Left lung (tissue), 10 donors: ENCODE data around the gene DNASE1L3. TPM values are rescaled to one million over a fixed set of nuclear protein-coding genes. Genes with fewer than 3 reads are reported as not detected.
"Not testable (repeated sequence)": the region's sequence is repeated elsewhere in the genome, so short reads cannot be mapped to it uniquely, and the experiment has no call there.

Source experiments
- ATAC-seq: fragments of 200-7000 bp; cut with Tn5 transposase; one replicate; pipeline ENCODE4 v1.9.1; 2020; ENCODE audit warnings: moderate library complexity
- DNase-seq, 4 donors: peaks; one replicate each; pipeline ENCODE4 v3.0.0-alpha.2; 2013 to 2020
- H3K27ac ChIP-seq, 2 donors: fragments of 200-600 bp; sonication (generic) in 1 of 2; one replicate each; pipeline versions ENCODE4 v1.5.0 to v1.8.0; 2020 to 2021
- H3K27me3 ChIP-seq, 2 donors: fragments of 200-600 bp; sonication (generic) in 1 of 2; one replicate each; pipeline versions ENCODE4 v1.5.0 to v1.8.0; 2020 to 2021
- H3K36me3 ChIP-seq, 2 donors: fragments of 200-600 bp; sonication (generic) in 1 of 2; one replicate each; pipeline versions ENCODE4 v1.5.0 to v1.8.0; 2020 to 2021
- H3K4me1 ChIP-seq, 2 donors: fragments of 200-600 bp; one replicate each; pipeline ENCODE4 v1.8.0; 2021
- H3K4me3 ChIP-seq, 2 donors: fragments of 200-600 bp; sonication (generic) in 1 of 2; one replicate each; pipeline versions ENCODE4 v1.5.0 to v1.8.0; 2020 to 2021; ENCODE audit warnings: mild to moderate bottlenecking in 1 of 2
- H3K9me3 ChIP-seq, 2 donors: fragments of 200-600 bp; sonication (generic) in 1 of 2; one replicate each; pipeline versions ENCODE4 v1.5.0 to v1.8.0; 2020 to 2021
- intact Hi-C, 2 donors: fragments of 100-400 bp; cut with DNase I; formaldehyde crosslinking; loops; one replicate each; pipeline versions ENCODE4 v1.11.2 to v1.14.2; 2022
- polyA plus RNA-seq, 6 donors: library from polyadenylated mRNA; unstranded; fragments of 120-200 nt; gene quantifications; one replicate each; pipeline ENCODE4 v1.2.1, GENCODE V29; 2013; ENCODE audit not compliant: insufficient read length in 6 of 6
- total RNA-seq, 2 donors: library from RNA; stranded (reverse); fragmentation: NEBNext Ultra II Directional; extraction: Animal tissue kit (Norgen Biotek cat#: 25700); gene quantifications; one replicate each; pipeline ENCODE4 v1.2.1, GENCODE V29; 2021
- TF ChIP-seq, protein P1 (sequence below), 2 donors: fragments of 200-600 bp; sonication (generic) in 1 of 2; IDR thresholded peaks; one replicate each; pipeline versions ENCODE4 v1.5.0 to v1.8.0; 2021; ENCODE audit warnings: antibody characterized with exemption in 2 of 2
- donor health status: DM: no; HTN: yes; CAD: no.
- donor health status: DM: no; HTN: no; CAD: no.

Gene DNASE1L3
- total and polyA plus RNA-seq, 8 donors, result 1.00 to 3.0 (median 1.8) TPM

DNA sequence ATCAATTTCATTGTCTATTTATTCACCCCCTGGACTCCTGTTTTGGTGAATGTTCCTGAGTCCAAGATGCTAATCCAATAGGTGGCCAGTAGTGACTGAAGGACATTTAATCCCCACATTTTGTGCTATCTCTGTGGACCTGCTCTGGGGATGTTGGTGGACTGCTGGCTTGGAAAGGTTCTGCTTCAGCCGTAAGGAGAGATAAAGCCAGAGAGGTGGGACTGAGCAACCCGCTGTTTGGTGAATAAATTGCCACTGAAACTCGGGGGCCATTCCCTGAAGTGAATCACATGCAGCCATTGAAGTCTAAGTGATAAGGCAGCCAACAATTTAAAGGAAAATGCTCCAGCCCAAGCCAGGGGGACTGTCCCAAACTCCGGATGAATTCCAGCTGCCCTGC is 25.2 kb upstream of the DNASE1L3 start:
- Histone ChIP-seq H3K4me3 (no peak overlapping the region), H3K27ac (no peak overlapping the region), H3K36me3 (no peaks in the 10 kb centered on the region), H3K9me3 (no peaks in the 10 kb centered on the region), H3K27me3 (no peaks in the 10 kb centered on the region), H3K4me1 (peaks cover 7 to 14% of the 10 kb centered on the region in 2 donors)
- ATAC-seq (no peak), DNase-seq (no peak)
- intact Hi-C loops, result no loop called here
- TF ChIP-seq, protein P1, sequence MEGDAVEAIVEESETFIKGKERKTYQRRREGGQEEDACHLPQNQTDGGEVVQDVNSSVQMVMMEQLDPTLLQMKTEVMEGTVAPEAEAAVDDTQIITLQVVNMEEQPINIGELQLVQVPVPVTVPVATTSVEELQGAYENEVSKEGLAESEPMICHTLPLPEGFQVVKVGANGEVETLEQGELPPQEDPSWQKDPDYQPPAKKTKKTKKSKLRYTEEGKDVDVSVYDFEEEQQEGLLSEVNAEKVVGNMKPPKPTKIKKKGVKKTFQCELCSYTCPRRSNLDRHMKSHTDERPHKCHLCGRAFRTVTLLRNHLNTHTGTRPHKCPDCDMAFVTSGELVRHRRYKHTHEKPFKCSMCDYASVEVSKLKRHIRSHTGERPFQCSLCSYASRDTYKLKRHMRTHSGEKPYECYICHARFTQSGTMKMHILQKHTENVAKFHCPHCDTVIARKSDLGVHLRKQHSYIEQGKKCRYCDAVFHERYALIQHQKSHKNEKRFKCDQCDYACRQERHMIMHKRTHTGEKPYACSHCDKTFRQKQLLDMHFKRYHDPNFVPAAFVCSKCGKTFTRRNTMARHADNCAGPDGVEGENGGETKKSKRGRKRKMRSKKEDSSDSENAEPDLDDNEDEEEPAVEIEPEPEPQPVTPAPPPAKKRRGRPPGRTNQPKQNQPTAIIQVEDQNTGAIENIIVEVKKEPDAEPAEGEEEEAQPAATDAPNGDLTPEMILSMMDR (IDR thresholded peaks at IDR 0.05), result no peak

DNA sequence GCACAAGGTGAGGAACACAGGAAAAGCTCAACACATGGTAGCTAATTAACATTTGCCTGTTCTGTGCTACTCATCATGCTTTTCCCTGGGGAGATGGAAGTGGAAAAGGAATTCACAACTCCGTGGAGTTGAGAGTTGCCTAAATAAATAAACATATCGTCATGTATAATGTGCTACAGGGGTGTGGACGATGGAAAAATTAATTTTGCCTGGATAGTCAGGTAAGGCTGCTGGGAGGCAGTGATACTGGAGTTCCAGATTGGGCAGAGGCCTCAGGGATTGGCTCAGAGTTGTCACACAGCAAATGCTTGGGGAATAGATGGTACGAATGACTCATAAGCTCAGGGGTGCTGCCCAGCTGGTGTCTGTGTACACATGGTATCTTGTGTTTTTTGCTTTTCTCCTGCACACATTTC is 23.8 kb upstream of the DNASE1L3 start:
- ATAC-seq, result no peak
- TF ChIP-seq, protein P1 (IDR thresholded peaks at IDR 0.05), result no peak
- no peak for DNase-seq
- intact Hi-C loops, result no loop called here
- no peak overlapping the region for H3K27ac ChIP-seq
- H3K4me3 ChIP-seq, result no peak overlapping the region
- peaks cover 7 to 14% of the 10 kb centered on the region in 2 donors for H3K4me1 ChIP-seq
- H3K36me3 ChIP-seq, result no peaks in the 10 kb centered on the region
- no peaks in the 10 kb centered on the region for H3K9me3 ChIP-seq
- H3K27me3 ChIP-seq, result no peaks in the 10 kb centered on the region

DNA sequence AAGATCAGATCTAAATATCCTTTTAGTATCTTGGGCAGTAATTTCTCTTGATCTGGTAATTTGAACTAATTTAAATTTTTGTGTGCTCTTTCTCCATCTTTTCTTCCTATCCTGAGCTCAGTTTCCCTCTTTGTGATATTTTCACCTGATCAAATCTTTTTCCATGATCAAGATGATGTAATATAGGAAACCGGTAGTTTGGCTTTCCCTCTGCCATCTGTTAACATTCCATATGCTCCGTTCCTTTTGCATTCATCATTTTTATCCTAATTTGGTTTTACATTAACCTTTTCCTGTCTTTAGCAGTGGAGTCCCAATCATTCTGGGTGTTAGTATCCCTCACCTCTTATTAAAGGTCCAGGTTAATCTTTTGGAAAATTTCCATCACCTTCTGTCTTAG is 20.9 kb upstream of the DNASE1L3 start:
- TF ChIP-seq, protein P1 (IDR thresholded peaks at IDR 0.05), result no peak
- H3K4me1 ChIP-seq, result peaks cover under 1 to 5% of the 10 kb centered on the region in 2 donors
- no peaks in the 10 kb centered on the region for H3K27me3 ChIP-seq
- H3K27ac ChIP-seq, result no peak overlapping the region
- H3K9me3 ChIP-seq, result no peaks in the 10 kb centered on the region
- ATAC-seq, result no peak
- H3K4me3 ChIP-seq, result no peak overlapping the region
- no peak for DNase-seq
- no peaks in the 10 kb centered on the region for H3K36me3 ChIP-seq
- intact Hi-C loops, result no loop called here

DNA sequence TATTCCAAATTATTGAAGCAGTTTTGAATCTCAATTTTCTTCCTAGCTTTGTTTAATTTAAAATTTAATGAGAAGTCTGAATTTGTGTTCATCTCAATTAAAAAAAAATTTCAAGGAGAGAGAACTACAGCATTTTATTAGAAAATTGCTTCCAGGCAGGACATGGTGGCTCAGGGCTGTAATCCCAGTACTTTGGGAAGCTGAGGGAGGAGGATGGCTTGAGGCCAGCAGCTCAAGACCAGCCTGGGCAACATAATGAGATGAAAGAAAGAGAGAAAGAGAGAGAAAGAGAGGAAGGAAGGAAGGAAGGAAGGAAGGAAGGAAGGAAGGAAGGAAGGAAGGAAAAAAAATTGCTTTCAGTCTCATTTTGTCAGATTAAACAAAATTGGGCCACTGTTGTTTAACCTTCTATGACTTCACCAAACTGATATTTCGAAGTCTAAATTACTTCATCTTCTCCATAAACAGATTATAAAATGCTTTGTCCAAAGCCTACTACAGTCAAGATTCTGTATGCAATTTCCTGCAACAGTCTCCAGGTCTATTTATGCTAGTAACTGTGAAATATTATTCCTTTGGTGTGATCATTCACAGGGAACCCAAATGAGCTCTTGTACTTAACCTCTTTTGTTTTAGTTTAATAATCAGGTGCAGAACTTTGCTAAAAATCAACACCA is 20.2 kb upstream of the DNASE1L3 start:
- DNase-seq, result no peak
- Histone ChIP-seq H3K36me3 (no peaks in the 10 kb centered on the region), H3K4me1 (no peaks in the 10 kb centered on the region), H3K27me3 (no peaks in the 10 kb centered on the region), H3K9me3 (no peaks in the 10 kb centered on the region), H3K27ac (no peak overlapping the region), H3K4me3 (no peak overlapping the region)
- TF ChIP-seq, protein P1 (IDR thresholded peaks at IDR 0.05), result no peak
- intact Hi-C loops, result no loop called here
- no peak for ATAC-seq

DNA sequence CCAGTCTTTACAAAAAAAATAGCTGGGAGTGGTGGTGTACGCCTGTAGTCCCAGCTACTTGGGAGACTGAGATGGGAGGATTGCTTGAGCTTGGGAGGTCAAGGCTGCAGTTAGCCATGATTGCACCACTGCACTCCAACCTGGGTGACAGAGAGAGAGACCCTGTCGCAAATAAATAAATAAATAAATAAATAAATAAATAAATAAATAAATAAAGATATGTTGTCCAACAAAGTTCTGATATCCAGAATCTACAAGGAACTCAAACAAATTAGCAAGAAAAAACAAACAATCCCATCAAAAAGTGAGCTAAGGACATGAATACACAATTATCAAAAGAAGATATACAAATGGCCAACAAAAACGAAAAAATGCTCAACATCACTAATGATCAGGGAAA is 17.2 kb upstream of the DNASE1L3 start:
- H3K27me3 ChIP-seq, H3K4me3 ChIP-seq, H3K4me1 ChIP-seq, DNase-seq, intact Hi-C loops, H3K36me3 ChIP-seq, H3K9me3 ChIP-seq, H3K27ac ChIP-seq, ATAC-seq: not testable (repeated sequence)

DNA sequence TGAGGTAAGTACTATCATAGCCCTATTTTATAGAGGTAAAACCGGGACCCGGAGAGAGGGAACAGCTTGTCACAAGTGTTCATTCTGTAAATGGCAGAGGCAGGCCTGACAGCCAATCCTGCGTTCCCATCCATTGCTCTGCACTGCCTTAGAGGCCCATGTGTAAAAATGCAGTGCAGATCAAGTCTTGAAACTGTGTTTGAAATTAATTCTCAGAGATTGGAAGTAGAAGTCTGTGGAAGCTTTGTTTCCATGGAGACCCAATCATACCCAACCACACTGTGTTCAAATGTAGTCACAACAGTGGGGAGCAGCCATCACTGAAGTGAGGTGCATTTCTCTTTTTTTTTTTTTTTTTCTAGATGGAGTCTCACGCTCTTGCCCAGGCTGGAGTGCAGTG is 13.1 kb upstream of the DNASE1L3 start:
- no peaks in the 10 kb centered on the region for H3K36me3 ChIP-seq
- no peak overlapping the region for H3K27ac ChIP-seq
- H3K27me3 ChIP-seq, result no peaks in the 10 kb centered on the region
- TF ChIP-seq, protein P1 (IDR thresholded peaks at IDR 0.05), result no peak
- no peaks in the 10 kb centered on the region for H3K9me3 ChIP-seq
- no peaks in the 10 kb centered on the region for H3K4me1 ChIP-seq
- no peak overlapping the region for H3K4me3 ChIP-seq
- DNase-seq (no peak), ATAC-seq (no peak)
- intact Hi-C loops, result no loop called here
